ENCODE data around the gene ADAMTS17.

- TF ChIP-seq ATF2 (CRISPR knock-in tag; IDR thresholded peaks at IDR 0.05; ENCODE audit: borderline replicate concordance, low read depth) (no peak), CTCF (IDR thresholded peaks at IDR 0.05) (no peak), SP1 (CRISPR knock-in tag; conservative IDR thresholded peaks at IDR 0.05) (no peak)
These were observed 189.3 kb downstream of the ADAMTS17 start for GRCh38 chr15:100152463-100152862.
